GM13977 (cell line): ENCODE results near the gene PKP2.

Experiments
- DNase-seq: peaks from one replicate; pipeline ENCODE4 v3.0.0; 2012; ENCODE audit warnings: low spot score
- CTCF ChIP-seq: IDR thresholded peaks from 2 replicates; pipeline ENCODE4 v1.5.1; 2012; ENCODE audit warnings: mild to moderate bottlenecking, control low read depth; ENCODE audit not compliant: insufficient read depth; ENCODE audit errors: extremely low read depth, missing control alignments
- in situ Hi-C: fragments of 300-500 bp; cut with MboI; formaldehyde crosslinking; loops from one replicate; pipeline ENCODE4 v1.12.0; 2022; ENCODE audit warnings: low sequenced_read_pairs, low pct_unique_long_range_greater_than_20kb, mixed read lengths, inconsistent platforms; ENCODE audit not compliant: unreplicated experiment

PKP2 gene

GRCh38 chr12:32770141-32770540 is 126.4 kb downstream of the PKP2 start:
- no peak for TF ChIP-seq CTCF
- in situ Hi-C loops = loop anchor here (25.0 kb wide), 1 partner anchor 142 kb away; no protein-coding TSS in a partner anchor
- DNase-seq = no peak

GRCh38 chr12:32768518-32768917 is 128.1 kb downstream of the PKP2 start:
- TF ChIP-seq CTCF = no peak
- no peak for DNase-seq
- in situ Hi-C loops = loop anchor here (25.0 kb wide), 1 partner anchor 144 kb away; no protein-coding TSS in a partner anchor

GRCh38 chr12:32765906-32766305 is 130.7 kb downstream of the PKP2 start:
- DNase-seq = no peak
- in situ Hi-C loops = loop anchor here (25.0 kb wide), 1 partner anchor 146 kb away; no protein-coding TSS in a partner anchor

GRCh38 chr12:32761716-32762115 is 134.9 kb downstream of the PKP2 start:
- in situ Hi-C loops = loop anchor here (25.0 kb wide), 1 partner anchor 151 kb away; no protein-coding TSS in a partner anchor
- DNase-seq = no peak
- no peak for TF ChIP-seq CTCF

More at GRCh38 chr12:32765906-32766305, 130.7 kb downstream of the PKP2 start:
- no peak for TF ChIP-seq CTCF

- no peak for TF ChIP-seq CTCF
- DNase-seq = no peak
- in situ Hi-C loops = loop anchor here (10.0 to 25.0 kb wide), 3 partner anchors 155 to 1268 kb away; partner anchors contain the start of gene ALG10
These were observed 139.4 kb downstream of the PKP2 start for GRCh38 chr12:32757157-32757556.

GRCh38 chr12:32756476-32757066 is 140.0 kb downstream of the PKP2 start:
- DNase-seq = no peak
- TF ChIP-seq CTCF = no peak
- in situ Hi-C loops = loop anchor here (10.0 to 25.0 kb wide), 3 partner anchors 156 to 1268 kb away; partner anchors contain the start of gene ALG10
